ENCODE measurements around the gene JPT2.

- TF ChIP-seq POLR2A (IDR thresholded peaks at IDR 0.05) (no peak), CTCF (IDR thresholded peaks at IDR 0.05) (no peak)
These were observed 37.1 kb downstream of the JPT2 start for GRCh38 chr16:1715220-1715619.

Measured in suprapubic skin (tissue), 3 donors.